ENCODE measurements around the gene SLC2A11.
"Not testable (repeated sequence)": the region's sequence is repeated elsewhere in the genome, so short reads cannot be mapped to it uniquely, and the experiment has no call there.

SLC2A11 gene

GRCh38 chr22:23850136-23850611 is 7.5 kb upstream of the SLC2A11 start:
- TF ChIP-seq CTCF (IDR thresholded peaks at IDR 0.05; ENCODE audit: control extremely low read depth, extremely low read depth, low read depth, missing control alignments) = no peak
- no peak for DNase-seq (ENCODE audit: extremely low spot score)
- ChIA-PET CTCF (interaction anchor here (0.6 to 4.4 kb wide), 46 partner anchors 10 to 309 kb away, joined by 3 to 71 read pairs (median 4); partner anchors contain the start of genes CHCHD10, DERL3, DRICH1 and MIF), POLR2A (no interaction called here)

DNA sequence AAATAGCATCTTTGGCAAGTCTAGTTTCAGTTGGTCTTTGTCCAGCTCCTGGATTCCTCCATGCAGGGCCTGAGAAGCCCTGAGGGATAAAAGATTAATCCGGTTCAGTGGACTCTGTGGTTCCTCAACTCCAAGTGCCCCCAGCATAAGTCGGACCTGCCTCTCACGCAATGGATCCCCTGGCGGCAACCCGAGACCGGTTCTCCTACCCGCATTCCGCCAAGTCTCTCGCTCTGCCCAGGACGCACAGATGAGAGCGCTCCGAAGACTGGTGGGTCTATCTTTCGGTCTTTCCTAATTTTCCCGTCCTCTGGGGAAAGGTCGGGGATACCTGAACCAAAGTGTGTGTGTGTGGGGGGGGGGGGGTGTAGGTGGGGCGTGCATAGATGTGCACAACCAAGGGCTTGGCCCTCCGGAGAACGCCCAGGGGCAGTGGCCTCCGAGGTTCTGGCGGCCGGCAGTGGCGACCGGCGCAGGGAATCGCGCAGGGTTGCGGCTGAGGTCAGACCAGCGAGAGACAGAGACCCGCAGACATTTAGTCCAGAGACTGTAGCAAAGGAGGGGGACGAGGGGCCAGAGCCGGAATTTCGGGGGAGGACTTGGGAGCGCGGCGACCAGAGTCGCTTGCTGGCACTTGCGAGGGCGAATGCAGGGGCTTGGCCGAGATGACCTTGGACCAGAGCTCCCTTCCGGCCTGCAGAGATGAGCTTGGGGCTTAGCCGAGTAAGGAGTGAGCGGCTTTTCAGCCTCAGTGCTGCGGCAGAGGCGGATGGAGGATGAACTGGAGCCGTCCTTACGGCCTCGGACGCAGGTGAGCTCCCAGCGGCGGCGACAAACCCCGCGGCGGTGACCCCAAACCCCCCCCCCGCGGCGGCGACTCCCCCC is 712 bp upstream of the SLC2A11 start:
- no peak for TF ChIP-seq CTCF (IDR thresholded peaks at IDR 0.05; ENCODE audit: control extremely low read depth, extremely low read depth, low read depth, missing control alignments)
- POLR2A ChIA-PET = interaction anchor here (0.6 to 1.0 kb wide), 11 partner anchors 11 to 534 kb away, joined by 3 to 7 read pairs (median 3); partner anchors contain the start of gene MIF
- peak; percentile 71 for DNase-seq (ENCODE audit: extremely low spot score)
- CTCF ChIA-PET = interaction anchor here (0.6 to 6.2 kb wide), 15 partner anchors 7 to 265 kb away, joined by 3 to 65 read pairs (median 4); partner anchors contain the start of gene MIF

GRCh38 chr22:23858484-23858815 is 775 bp downstream of the SLC2A11 start:
- no peak for TF ChIP-seq CTCF (IDR thresholded peaks at IDR 0.05; ENCODE audit: control extremely low read depth, extremely low read depth, low read depth, missing control alignments)
- ChIA-PET CTCF (interaction anchor here (0.8 to 6.2 kb wide), 11 partner anchors 8 to 316 kb away, joined by 3 to 65 read pairs (median 4); partner anchors contain the start of gene MIF), POLR2A (interaction anchor here (1.0 kb wide), 1 partner anchor 12 kb away, joined by 3 read pairs; no protein-coding TSS in a partner anchor)
- DNase-seq (ENCODE audit: extremely low spot score) = no peak

DNA sequence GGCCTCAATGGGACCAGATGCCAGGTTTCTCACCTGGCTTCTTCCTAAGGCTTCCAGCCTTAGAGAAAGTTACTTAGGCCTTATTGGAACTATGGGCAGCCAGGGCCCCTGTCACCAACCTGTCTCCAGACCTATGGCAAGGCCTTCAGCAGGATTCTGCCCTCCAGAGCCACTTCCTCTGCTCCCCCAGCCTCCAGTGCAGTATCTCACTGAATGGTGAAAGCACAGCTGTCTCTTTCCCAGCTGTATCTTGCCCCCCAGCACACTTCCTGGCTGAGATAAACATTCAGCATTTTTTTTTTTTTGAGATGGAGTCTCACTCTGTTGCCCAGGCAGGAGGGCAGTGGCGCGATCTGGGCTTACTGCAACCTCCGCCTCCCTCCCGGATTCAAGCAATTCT is 1.5 kb downstream of the SLC2A11 start:
- CTCF ChIA-PET = interaction anchor here (0.8 to 6.2 kb wide), 7 partner anchors 9 to 316 kb away, joined by 3 to 65 read pairs (median 4); partner anchors contain the start of gene MIF
- no peak for TF ChIP-seq CTCF (IDR thresholded peaks at IDR 0.05; ENCODE audit: control extremely low read depth, extremely low read depth, low read depth, missing control alignments)
- POLR2A ChIA-PET = interaction anchor here (1.0 kb wide), 1 partner anchor 13 kb away, joined by 3 read pairs; no protein-coding TSS in a partner anchor

GRCh38 chr22:23860187-23860586 is 2.5 kb downstream of the SLC2A11 start:
- CTCF ChIA-PET = interaction anchor here (6.2 kb wide), 1 partner anchor 10 kb away, joined by 65 read pairs; no protein-coding TSS in a partner anchor
- POLR2A ChIA-PET; DNase-seq (ENCODE audit: extremely low spot score): not testable (repeated sequence)

More for the DNA sequence above, 1.5 kb downstream of the SLC2A11 start:
- DNase-seq (ENCODE audit: extremely low spot score) = no peak

DNA sequence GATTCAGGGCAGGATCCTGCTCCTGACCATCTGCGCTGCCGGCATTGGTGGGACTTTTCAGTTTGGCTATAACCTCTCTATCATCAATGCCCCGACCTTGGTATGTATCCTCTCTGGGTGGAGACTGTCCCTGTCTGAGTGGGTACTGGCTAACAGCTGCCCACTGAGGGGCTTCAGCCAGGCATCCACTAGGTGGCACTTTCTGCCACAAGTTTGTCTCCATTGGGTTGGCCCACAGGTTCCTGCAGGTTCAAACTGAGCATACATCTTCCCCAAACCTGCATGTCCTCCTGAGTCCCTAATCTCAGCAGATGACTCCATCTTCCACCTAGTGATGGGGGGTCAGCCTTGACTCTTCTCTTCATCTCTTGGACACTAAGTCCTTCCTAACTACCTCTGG is 4.4 kb downstream of the SLC2A11 start:
- peak; percentile 63 for DNase-seq (ENCODE audit: extremely low spot score)
- ChIA-PET CTCF (interaction anchor here (0.6 to 6.2 kb wide), 6 partner anchors 9 to 77 kb away, joined by 3 to 65 read pairs (median 4); no protein-coding TSS in a partner anchor), POLR2A (no interaction called here)
- TF ChIP-seq CTCF (IDR thresholded peaks at IDR 0.05; ENCODE audit: control extremely low read depth, extremely low read depth, low read depth, missing control alignments) = peak; percentile 83

DNA sequence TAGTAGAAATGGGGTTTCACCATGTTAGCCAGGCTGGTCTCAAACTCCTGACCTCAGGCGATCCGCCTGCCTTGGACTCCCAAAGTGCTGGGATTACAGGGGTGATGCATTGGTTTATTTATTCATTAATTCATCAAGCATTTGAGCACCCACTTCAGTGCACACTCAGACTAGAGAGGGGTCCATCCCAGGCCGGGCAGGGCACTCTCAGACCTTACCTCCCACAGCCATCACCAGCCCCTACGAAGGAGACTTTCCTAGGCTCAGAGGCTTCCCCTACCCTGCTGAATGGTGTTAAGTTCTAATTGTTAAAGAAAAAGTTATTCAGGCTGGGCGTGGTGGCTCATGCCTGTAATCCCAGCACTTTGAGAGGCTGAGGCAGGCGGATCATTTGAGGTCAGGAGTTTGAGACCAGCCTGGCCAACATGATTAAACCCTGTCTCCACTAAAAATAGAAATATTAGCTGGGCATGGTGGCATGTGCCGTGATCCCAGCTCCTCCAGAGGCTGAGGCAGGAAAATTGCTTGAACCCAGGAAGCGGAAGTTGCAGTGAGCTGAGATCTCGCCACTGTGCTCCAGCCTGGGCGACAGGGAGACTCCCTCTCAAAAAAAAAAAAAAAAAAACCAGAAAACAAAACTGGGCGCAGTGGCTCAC is 7.0 kb downstream of the SLC2A11 start:
- CTCF ChIA-PET = interaction anchor here (1.0 to 3.4 kb wide), 5 partner anchors 8 to 29 kb away, joined by 3 to 18 read pairs (median 5); partner anchors contain the start of gene MIF
- POLR2A ChIA-PET; DNase-seq (ENCODE audit: extremely low spot score): not testable (repeated sequence)

Measured in GM10248 (cell line).